Neural cell (in vitro differentiated cells): ENCODE results near the gene RBBP7. TPM values are rescaled to one million over a fixed set of nuclear protein-coding genes. Genes with fewer than 3 reads are reported as not detected.

Experiments
- H2AFZ ChIP-seq: fragments of 200-600, 300-800 bp; sonication (generic), shearing (Covaris generic); 2 replicates; pipeline ENCODE4 v1.6.0; 2014; ENCODE audit warnings: low read depth, mild to moderate bottlenecking, antibody characterized with exemption, low read length, moderate library complexity
- H3F3A ChIP-seq: fragments of 200-600 bp; shearing (Covaris generic); 2 replicates; pipeline ENCODE4 v1.6.1; 2016; ENCODE audit warnings: mild to moderate bottlenecking, moderate library complexity, mixed read lengths, antibody characterized with exemption, low read length; ENCODE audit not compliant: insufficient read depth, poor library complexity, severe bottlenecking
- H3K27ac ChIP-seq: fragments of 200-600, 300-800 bp; sonication (generic), shearing (Covaris generic); 2 replicates; pipeline ENCODE4 v1.5.1; 2014; ENCODE audit warnings: mild to moderate bottlenecking, low read length, moderate library complexity
- H3K27me3 ChIP-seq: fragments of 300-800, 200-600 bp; sonication (generic), shearing (Covaris generic); 2 replicates; pipeline ENCODE4 v1.6.0; 2014; ENCODE audit warnings: mild to moderate bottlenecking, low read depth, low read length, moderate library complexity; ENCODE audit not compliant: insufficient read depth
- H3K36me3 ChIP-seq: fragments of 300-800, 200-600 bp; sonication (generic), shearing (Covaris generic); 2 replicates; pipeline ENCODE4 v1.5.1; 2014; ENCODE audit warnings: mild to moderate bottlenecking, antibody characterized with exemption, low read length, moderate library complexity; ENCODE audit not compliant: insufficient read depth
- H3K4me2 ChIP-seq: fragments of 300-800, 200-600 bp; sonication (generic), shearing (Covaris generic); 2 replicates; pipeline ENCODE4 v1.6.0; 2014; ENCODE audit warnings: mild to moderate bottlenecking, low read length
- H3K4me3 ChIP-seq: fragments of 300-800, 200-600 bp; sonication (generic), shearing (Covaris generic); 2 replicates; pipeline ENCODE4 v1.5.1; 2014; ENCODE audit warnings: mild to moderate bottlenecking, low read length, moderate library complexity
- H3K79me2 ChIP-seq: fragments of 200-600 bp; shearing (Covaris generic); replicated peaks from 2 replicates; pipeline ENCODE4 v1.6.0; 2014; ENCODE audit warnings: mild to moderate bottlenecking, low read length, moderate library complexity; ENCODE audit not compliant: insufficient read depth
- H3K9ac ChIP-seq: fragments of 300-800, 200-600 bp; sonication (generic), shearing (Covaris generic); 2 replicates; pipeline ENCODE4 v1.6.1; 2016; ENCODE audit warnings: mild to moderate bottlenecking, low read length, mixed read lengths
- H3K9me2 ChIP-seq: fragments of 200-600 bp; shearing (Covaris generic); 2 replicates; pipeline ENCODE4 v1.6.1; 2016; ENCODE audit warnings: mild to moderate bottlenecking, low read length, mixed read lengths; ENCODE audit not compliant: insufficient read depth
- H3K9me3 ChIP-seq: fragments of 200-600, 300-800 bp; sonication (generic), shearing (Covaris generic); 2 replicates; pipeline ENCODE4 v1.6.1; 2016; ENCODE audit warnings: mild to moderate bottlenecking, mixed run types, low read length, moderate library complexity, mixed read lengths
- H4K20me1 ChIP-seq: fragments of 200-600 bp; shearing (Covaris generic); 2 replicates; pipeline ENCODE4 v1.6.1; 2016; ENCODE audit warnings: mild to moderate bottlenecking, mixed run types; ENCODE audit not compliant: insufficient read depth
- CTCF ChIP-seq: fragments of 450-650 bp; IDR thresholded peaks from 2 replicates; pipeline ENCODE4 v1.5.1; 2014; ENCODE audit warnings: antibody characterized with exemption, mild to moderate bottlenecking, moderate library complexity; ENCODE audit not compliant: poor library complexity, severe bottlenecking
- EP300 ChIP-seq: fragments of 450-650 bp; conservative IDR thresholded peaks from 2 replicates; pipeline ENCODE4 v1.6.1; 2014; ENCODE audit warnings: antibody characterized with exemption, mild to moderate bottlenecking, moderate library complexity; ENCODE audit not compliant: poor library complexity, severe bottlenecking
- EZH2 ChIP-seq: fragments of 200-600, 300-800 bp; shearing (Covaris generic), sonication (generic); IDR thresholded peaks from 2 replicates; pipeline ENCODE4 v1.6.1; 2014; ENCODE audit warnings: antibody characterized with exemption, low read length, borderline replicate concordance, mild to moderate bottlenecking; ENCODE audit not compliant: insufficient read depth, poor library complexity, severe bottlenecking
- MXI1 ChIP-seq: fragments of 450-650 bp; conservative IDR thresholded peaks from 2 replicates; pipeline ENCODE4 v1.6.1; 2014; ENCODE audit warnings: antibody characterized with exemption, mild to moderate bottlenecking; ENCODE audit not compliant: poor library complexity, severe bottlenecking
- POLR2AphosphoS5 ChIP-seq: IDR thresholded peaks from 2 replicates; pipeline ENCODE4 v1.6.1; 2012
- RAD21 ChIP-seq: fragments of 450-650 bp; conservative IDR thresholded peaks from 2 replicates; pipeline ENCODE4 v1.6.1; 2014; ENCODE audit warnings: antibody characterized with exemption, mild to moderate bottlenecking, moderate library complexity
- REST ChIP-seq: IDR thresholded peaks from 2 replicates; pipeline ENCODE4 v1.6.1; 2012; ENCODE audit warnings: borderline replicate concordance
- SMC3 ChIP-seq: fragments of 450-650 bp; conservative IDR thresholded peaks from 2 replicates; pipeline ENCODE4 v1.6.1; 2014; ENCODE audit warnings: antibody characterized with exemption, mild to moderate bottlenecking, moderate library complexity; ENCODE audit not compliant: poor library complexity
- TAF1 ChIP-seq: IDR thresholded peaks from 2 replicates; pipeline ENCODE4 v1.6.1; 2012; ENCODE audit warnings: low read depth
- polyA plus RNA-seq: library from polyadenylated mRNA; depleted of rRNA; stranded (reverse); fragments of >200 nt; gene quantifications from 2 replicates; pipeline ENCODE4 v1.2.3, GENCODE V29; 2014

RBBP7 gene
- polyA plus RNA-seq, 1 donor from 2014 or later: 204 TPM

- Histone ChIP-seq H3F3A (no peaks in the 10 kb centered on the region), H3K79me2 (no peaks in the 10 kb centered on the region), H3K9me3 (no peaks in the 10 kb centered on the region), H3K4me3 (no peak overlapping the region), H3K27ac (no peak overlapping the region), H2AFZ (no peak overlapping the region), H3K4me2 (no peak overlapping the region), H4K20me1 (no peaks in the 10 kb centered on the region), H3K36me3 (no peaks in the 10 kb centered on the region), H3K9me2 (no peaks in the 10 kb centered on the region), H3K9ac (no peak overlapping the region), H3K27me3 (no peaks in the 10 kb centered on the region)
- TF ChIP-seq CTCF: no peak
- no peak for TF ChIP-seq EP300
- TF ChIP-seq TAF1: no peak
- TF ChIP-seq REST: no peak
- TF ChIP-seq EZH2: no peak
- no peak for TF ChIP-seq SMC3
- TF ChIP-seq MXI1: no peak
- no peak for TF ChIP-seq POLR2AphosphoS5
- TF ChIP-seq RAD21: no peak
These were observed 42.9 kb downstream of the RBBP7 start for GRCh38 chrX:16827225-16827624.

GRCh38 chrX:16826207-16826606 is 44.0 kb downstream of the RBBP7 start:
- Histone ChIP-seq H3K9me2 (no peaks in the 10 kb centered on the region), H3K4me2 (no peak overlapping the region), H3K9ac (no peak overlapping the region), H3K27ac (no peak overlapping the region), H3K79me2 (no peaks in the 10 kb centered on the region), H2AFZ (no peak overlapping the region), H4K20me1 (no peaks in the 10 kb centered on the region), H3F3A (no peaks in the 10 kb centered on the region), H3K27me3 (no peaks in the 10 kb centered on the region), H3K9me3 (no peaks in the 10 kb centered on the region), H3K4me3 (no peak overlapping the region), H3K36me3 (no peaks in the 10 kb centered on the region)
- no peak for TF ChIP-seq MXI1
- no peak for TF ChIP-seq TAF1
- no peak for TF ChIP-seq POLR2AphosphoS5
- TF ChIP-seq CTCF: peak; percentile 78
- no peak for TF ChIP-seq EZH2
- peak; percentile 71 for TF ChIP-seq SMC3
- peak; percentile 79 for TF ChIP-seq RAD21
